BE2C (cell line): ENCODE results near the gene GOSR2.

Experiments
- DNase-seq: peaks from one replicate; pipeline ENCODE4 v3.0.0-alpha.2; 2020
- H3K27me3 ChIP-seq: fragments of 250-450 bp; sonication (Bioruptor Pico); 2 replicates; pipeline ENCODE4 v1.5.1; 2020; ENCODE audit warnings: mild to moderate bottlenecking
- H3K36me3 ChIP-seq: fragments of 250-450 bp; sonication (Bioruptor Pico); 2 replicates; pipeline ENCODE4 v1.5.1; 2020; ENCODE audit warnings: mild to moderate bottlenecking
- H3K4me1 ChIP-seq: fragments of 250-450 bp; sonication (Bioruptor Pico); 2 replicates; pipeline ENCODE4 v1.5.1; 2020
- H3K4me3 ChIP-seq: 2 replicates; pipeline ENCODE4 v1.5.1; 2011; ENCODE audit warnings: low read depth, low read length
- H3K9me3 ChIP-seq: fragments of 250-450 bp; sonication (Bioruptor Pico); 2 replicates; pipeline ENCODE4 v1.5.1; 2020
- TF ChIP-seq, protein P1 (sequence below): IDR thresholded peaks from 2 replicates; pipeline ENCODE4 v1.5.1; 2012; ENCODE audit warnings: mild to moderate bottlenecking, low read depth, low read length

The GOSR2 gene

DNA sequence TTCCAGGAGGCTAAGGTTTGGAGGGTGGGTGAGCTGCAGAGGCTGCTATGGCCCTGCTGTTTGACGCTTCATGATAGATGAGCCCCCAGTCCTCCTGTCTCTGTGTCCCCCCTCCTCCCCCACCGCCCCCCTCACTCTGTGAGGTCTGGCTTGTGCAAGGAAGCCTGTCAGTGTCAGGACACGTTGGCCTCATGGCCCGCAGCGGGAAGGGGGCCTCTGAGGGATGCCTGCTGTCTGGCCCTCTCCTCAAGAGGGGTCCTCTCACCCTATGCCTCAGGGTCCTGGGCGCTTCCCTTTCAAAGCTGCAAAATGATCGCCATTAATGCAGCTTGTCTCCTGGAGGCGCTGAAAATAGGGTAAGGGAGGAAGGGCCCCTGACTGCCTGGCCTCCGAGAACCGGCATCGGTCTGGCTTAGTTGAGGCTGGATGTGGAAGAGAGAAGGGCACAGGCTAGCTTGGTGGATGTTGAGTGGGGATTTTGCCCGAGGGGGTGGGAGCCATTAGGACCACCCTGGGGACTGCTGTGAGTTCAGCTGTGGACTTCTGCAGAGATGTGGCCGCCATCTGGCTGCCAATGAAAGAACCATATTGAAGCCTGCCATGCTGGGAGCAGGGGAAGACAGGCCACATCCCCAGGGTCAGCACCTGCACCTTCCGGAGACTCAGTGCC, 14.8 kb upstream of the GOSR2 start:
- TF ChIP-seq, protein P1, sequence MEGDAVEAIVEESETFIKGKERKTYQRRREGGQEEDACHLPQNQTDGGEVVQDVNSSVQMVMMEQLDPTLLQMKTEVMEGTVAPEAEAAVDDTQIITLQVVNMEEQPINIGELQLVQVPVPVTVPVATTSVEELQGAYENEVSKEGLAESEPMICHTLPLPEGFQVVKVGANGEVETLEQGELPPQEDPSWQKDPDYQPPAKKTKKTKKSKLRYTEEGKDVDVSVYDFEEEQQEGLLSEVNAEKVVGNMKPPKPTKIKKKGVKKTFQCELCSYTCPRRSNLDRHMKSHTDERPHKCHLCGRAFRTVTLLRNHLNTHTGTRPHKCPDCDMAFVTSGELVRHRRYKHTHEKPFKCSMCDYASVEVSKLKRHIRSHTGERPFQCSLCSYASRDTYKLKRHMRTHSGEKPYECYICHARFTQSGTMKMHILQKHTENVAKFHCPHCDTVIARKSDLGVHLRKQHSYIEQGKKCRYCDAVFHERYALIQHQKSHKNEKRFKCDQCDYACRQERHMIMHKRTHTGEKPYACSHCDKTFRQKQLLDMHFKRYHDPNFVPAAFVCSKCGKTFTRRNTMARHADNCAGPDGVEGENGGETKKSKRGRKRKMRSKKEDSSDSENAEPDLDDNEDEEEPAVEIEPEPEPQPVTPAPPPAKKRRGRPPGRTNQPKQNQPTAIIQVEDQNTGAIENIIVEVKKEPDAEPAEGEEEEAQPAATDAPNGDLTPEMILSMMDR, result no peak
- peaks cover 6% of the 10 kb centered on the region for H3K27me3 ChIP-seq
- no peaks in the 10 kb centered on the region for H3K9me3 ChIP-seq
- no peak for DNase-seq
- no peaks in the 10 kb centered on the region for H3K36me3 ChIP-seq
- no peaks in the 10 kb centered on the region for H3K4me1 ChIP-seq
- no peak overlapping the region for H3K4me3 ChIP-seq

DNA sequence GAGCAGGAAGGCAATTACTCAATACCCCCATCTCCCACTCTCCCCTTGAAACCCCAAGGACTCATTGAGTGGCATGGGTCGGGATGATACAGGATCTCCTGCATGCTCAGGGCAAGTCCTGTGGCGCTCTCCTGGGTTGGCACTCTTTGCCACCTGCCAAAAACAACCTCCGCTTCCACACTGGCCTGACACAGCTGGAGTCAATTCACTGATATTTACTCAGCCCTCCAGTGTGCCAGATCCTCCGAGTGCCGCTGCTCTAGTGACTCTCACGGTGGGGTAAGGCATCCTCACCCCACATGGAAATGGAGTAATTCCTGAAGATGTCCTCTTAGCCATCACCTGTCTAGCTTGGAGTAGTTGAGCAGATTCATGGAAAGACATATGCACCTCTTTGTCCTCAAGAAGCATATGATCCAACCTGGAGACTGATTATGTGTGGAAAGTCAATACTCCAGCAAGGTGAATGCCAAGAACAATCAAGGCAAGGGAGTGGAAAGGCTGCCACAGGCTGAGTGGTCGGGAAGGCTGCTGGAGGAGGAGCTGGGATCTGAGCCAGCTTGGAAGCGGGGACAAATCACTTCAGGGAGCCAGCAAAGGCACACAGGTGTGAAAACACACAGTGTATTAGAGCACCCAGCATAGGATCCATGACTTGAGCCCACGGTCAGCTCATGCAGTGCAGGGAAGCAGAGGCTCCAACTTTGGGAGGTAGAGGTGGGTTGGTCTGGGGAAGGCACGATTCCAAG, 12.6 kb upstream of the GOSR2 start:
- H3K36me3 ChIP-seq, result no peaks in the 10 kb centered on the region

DNA sequence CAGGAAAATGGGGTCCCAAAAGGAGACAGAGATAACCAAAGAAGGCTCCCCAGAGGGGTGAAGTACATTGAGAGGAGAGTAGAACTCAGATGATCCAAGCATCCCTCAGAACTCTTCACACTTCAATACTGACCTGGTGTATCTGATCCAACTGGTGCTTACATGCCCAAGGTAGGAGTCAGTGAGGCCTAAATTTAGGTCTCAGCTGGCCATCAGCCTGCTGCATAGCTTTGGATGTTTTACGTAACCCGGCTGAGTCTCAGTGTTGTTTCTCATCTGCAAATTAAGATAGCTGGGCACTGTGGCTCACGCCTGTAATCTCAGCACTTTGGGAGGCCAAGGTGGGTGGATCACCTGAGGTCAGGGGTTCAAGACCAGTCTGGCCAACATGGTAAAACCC, 11.6 kb upstream of the GOSR2 start:
- TF ChIP-seq, protein P1, result no peak
- Histone ChIP-seq H3K27me3 (peaks cover 8% of the 10 kb centered on the region), H3K4me1 (no peaks in the 10 kb centered on the region), H3K9me3 (no peaks in the 10 kb centered on the region), H3K4me3 (no peak overlapping the region), H3K36me3 (no peaks in the 10 kb centered on the region)
- DNase-seq, result no peak

More for the DNA sequence above, 12.6 kb upstream of the GOSR2 start:
- Histone ChIP-seq H3K9me3 (no peaks in the 10 kb centered on the region), H3K4me3 (no peak overlapping the region), H3K4me1 (no peaks in the 10 kb centered on the region), H3K27me3 (peaks cover 8% of the 10 kb centered on the region)
- TF ChIP-seq, protein P1, result no peak
- no peak for DNase-seq

DNA sequence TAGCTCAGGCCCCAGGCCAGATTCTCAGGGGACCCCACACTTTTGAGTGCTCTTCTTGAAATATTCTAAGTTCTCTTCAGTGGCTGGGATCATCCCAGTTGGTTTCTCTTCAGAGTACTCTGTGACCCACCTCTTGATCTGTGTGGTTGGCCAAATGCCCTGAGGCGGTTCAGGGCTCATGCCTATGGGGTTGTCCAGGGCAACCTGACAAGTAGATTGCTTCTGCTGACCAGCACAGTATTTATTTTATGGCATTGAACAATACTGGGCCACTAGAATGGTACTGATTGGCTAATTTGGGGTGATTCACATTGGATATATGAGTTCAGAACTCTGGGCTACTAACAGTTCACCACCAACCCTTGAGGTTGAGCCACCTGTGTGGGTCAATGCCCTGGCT, 7.4 kb upstream of the GOSR2 start:
- TF ChIP-seq, protein P1, result no peak
- H3K36me3 ChIP-seq, result no peaks in the 10 kb centered on the region
- no peak overlapping the region for H3K4me3 ChIP-seq
- no peaks in the 10 kb centered on the region for H3K9me3 ChIP-seq
- peaks cover 3% of the 10 kb centered on the region; the same call in 1 of the 2 replicates for H3K27me3 ChIP-seq
- no peaks in the 10 kb centered on the region for H3K4me1 ChIP-seq
- DNase-seq, result no peak

DNA sequence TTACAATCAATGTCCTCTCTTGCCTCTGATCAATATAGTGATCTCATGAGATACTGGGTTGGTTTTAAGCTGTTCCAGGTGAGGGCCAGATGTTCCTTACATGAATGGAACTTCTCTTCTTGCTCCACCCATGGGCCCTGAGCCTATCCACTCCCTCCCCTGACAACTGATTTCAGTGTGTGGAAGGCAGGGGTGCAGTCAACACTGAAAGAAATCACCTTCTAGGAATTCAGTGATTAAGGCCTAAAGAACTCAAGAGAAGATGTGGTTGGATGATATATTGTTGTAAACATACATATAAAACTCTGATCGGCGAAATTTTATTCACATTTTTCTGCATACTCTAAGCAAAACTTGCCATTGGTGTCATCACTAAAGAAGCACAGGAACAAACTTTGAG, 6.7 kb upstream of the GOSR2 start:
- peaks cover 3% of the 10 kb centered on the region; the same call in 1 of the 2 replicates for H3K27me3 ChIP-seq
- H3K4me3 ChIP-seq, result no peak overlapping the region
- no peak for DNase-seq
- no peaks in the 10 kb centered on the region for H3K36me3 ChIP-seq
- H3K4me1 ChIP-seq, result no peaks in the 10 kb centered on the region
- TF ChIP-seq, protein P1, result no peak
- H3K9me3 ChIP-seq, result no peaks in the 10 kb centered on the region

DNA sequence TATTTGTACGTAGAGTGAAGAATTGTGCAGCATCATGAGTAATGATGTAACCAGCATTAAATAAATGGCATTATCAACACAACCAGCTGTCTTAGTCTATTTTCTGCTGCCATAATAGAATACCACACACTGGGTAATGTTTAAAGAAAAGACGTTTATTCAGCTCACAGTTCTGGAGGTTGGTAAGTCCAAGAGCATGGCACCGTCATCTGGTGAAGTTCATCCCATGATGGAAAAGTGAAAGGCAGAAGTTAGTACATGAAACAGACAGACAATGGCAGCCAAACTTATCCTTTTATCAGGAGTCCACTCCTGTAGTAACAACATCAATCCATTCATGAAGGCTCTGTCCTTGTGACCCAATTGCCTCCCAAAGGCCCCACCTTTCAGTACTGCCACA, 6.3 kb upstream of the GOSR2 start:
- TF ChIP-seq, protein P1, result no peak
- Histone ChIP-seq H3K36me3 (no peaks in the 10 kb centered on the region), H3K9me3 (no peaks in the 10 kb centered on the region), H3K4me3 (no peak overlapping the region), H3K4me1 (no peaks in the 10 kb centered on the region), H3K27me3 (peaks cover 3% of the 10 kb centered on the region; the same call in 1 of the 2 replicates)
- DNase-seq, result no peak
